GM18526 (cell line): ENCODE data around the gene MROH9.

ENCODE experiments used
- POLR2A ChIP-seq: IDR thresholded peaks from 3 replicates; pipeline ENCODE4 v1.6.1; 2011; ENCODE audit not compliant: insufficient read length; ENCODE audit errors: extremely low read depth

MROH9 gene

DNA sequence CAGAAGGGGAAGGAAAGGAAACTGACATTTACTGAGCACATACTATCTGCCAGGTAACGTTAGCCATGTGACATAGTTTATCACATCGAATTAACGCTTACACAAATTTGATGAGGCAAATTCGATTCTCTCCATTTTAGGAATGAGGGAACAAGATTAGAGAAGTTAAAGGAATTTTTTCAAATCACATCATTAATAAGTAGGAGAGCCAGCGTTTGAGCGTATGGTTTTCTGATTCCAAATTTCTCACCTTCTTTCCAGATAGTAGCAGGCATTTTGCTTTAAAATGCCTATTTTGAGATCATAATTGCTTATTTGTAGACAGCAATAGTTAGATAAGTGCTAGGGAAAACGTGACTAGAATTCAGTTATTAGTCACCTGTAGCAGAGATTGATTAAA lies 174.6 kb downstream of the MROH9 start:
- TF ChIP-seq POLR2A: no peak

DNA sequence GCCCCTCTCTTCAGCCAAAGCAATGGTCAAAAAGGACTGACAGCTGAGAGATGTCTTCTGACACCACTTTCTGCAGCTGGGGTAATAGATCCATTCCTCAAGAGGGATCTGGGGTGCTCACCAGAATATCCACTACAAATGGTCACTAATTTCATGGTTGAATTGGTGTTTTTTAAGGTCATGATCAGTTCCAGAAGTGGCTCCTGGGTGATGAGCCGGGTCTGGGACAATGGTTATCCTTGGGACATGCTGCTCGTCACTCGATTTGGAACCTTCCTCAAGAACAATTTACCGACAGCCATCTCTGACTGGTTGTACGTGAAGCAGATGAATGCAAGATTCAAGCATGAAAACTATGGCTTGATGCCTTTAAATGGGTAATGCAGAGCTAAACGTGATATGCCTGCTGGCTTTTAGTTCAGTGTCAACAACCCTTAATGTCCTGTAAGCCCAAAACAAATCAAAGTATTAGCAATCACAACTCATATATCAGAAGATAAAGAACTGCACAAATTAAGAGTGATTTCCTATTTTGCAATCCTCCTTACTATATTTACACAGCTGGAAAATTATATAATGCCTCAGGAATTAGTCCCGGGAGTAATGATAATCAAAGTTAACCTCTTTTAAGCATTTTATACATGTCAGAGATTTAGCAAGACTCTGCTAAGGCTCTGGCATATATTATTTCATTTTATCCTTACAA lies 175.4 kb downstream of the MROH9 start:
- no peak for TF ChIP-seq POLR2A

DNA sequence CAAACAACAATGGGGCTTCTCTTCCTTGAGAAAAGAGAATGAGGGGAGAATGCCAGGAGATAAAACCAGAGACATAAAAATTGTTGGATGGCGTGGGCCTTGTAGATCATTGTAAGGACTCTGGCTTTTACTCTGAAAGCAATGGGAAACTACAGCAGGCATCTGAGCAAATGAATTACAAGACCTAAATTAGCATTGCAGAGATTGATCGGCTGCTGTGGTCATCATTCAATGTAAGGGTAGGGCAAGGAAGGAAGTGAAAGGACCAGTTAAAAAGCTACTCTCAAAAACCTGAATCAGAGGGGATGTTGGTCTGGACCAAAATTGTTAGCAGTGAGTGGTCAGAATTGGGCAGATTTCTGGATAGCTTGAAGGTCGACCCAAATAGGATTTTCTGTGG lies 176.8 kb downstream of the MROH9 start:
- no peak for TF ChIP-seq POLR2A

DNA sequence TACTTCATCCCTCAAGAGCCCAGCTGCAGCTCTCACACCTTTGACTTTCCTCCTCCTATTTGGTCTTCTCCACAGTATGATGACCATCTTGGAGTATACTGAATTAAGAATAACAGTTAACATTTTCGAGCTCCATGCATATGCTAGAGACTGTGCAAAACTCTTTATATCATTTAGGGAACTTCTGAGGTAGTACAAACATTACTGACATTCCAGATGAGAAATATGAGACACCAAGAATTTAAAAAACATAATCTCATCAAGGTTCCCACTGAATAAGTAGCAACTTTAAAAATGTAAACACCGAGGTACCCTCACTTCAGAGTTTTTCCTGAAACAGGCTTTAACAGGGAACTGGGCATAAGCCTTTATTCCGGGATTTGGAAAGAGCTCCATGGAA lies 178.0 kb downstream of the MROH9 start:
- no peak for TF ChIP-seq POLR2A
